Endothelial cell of umbilical vein (primary cell): Measurements from ENCODE around the gene IL22RA2. TPM values are rescaled to one million over a fixed set of nuclear protein-coding genes. Genes with fewer than 3 reads are reported as not detected.

Experiments used
- BruUV-seq: library from RNA; stranded (reverse); fragments of 400-500 nt; replicated peaks from 2 replicates; lab custom pipeline; 2021; lab: Mats Ljungman, UMichigan
- CTCF ChIA-PET: fragments of 300-600, 350-600 bp; sonication (Branson Sonifier 250); formaldehyde crosslinking; loops from one replicate; lab custom pipeline; 2021; ENCODE audit warnings: antibody characterized with exemption, inconsistent platforms; lab: Charles Lee
- POLR2A ChIA-PET: fragments of 300-600, 350-600 bp; sonication (Branson Sonifier 250); formaldehyde crosslinking; loops from one replicate; lab custom pipeline; 2021; ENCODE audit warnings: antibody characterized with exemption, inconsistent platforms; lab: Charles Lee
- DNase-seq: peaks from one replicate; pipeline ENCODE4 v3.0.0-alpha.2; 2011; ENCODE audit warnings: low read depth, low spot score
- FAIRE-seq: peaks from 2 replicates; lab custom pipeline; 2011; peaks lifted over from hg19 to GRCh38; lab: Jason Lieb, UNC
- H2AFZ ChIP-seq: 2 replicates; pipeline ENCODE4 v1.6.0; 2012; ENCODE audit warnings: low read depth, low read length, control low read depth, inconsistent platforms
- H3K27ac ChIP-seq: 2 replicates; pipeline ENCODE4 v1.5.1; 2011; ENCODE audit warnings: low read depth, mild to moderate bottlenecking, control low read depth, low read length, moderate library complexity; ENCODE audit not compliant: insufficient read depth
- H3K27me3 ChIP-seq, 2 experiments: 2 replicates each; pipeline versions ENCODE4 v1.6.0 to v1.6.1; 2011; ENCODE audit warnings: low read length in 2 of 2, mixed read lengths in 1 of 2; ENCODE audit not compliant: control insufficient read depth in 2 of 2, insufficient read depth in 2 of 2
- H3K36me3 ChIP-seq, 2 experiments: 2 replicates in 1 of 2; 3 replicates in 1 of 2; pipeline ENCODE4 v1.5.1; 2011; ENCODE audit warnings: low read length in 2 of 2, mild to moderate bottlenecking in 1 of 2, moderate library complexity in 1 of 2; ENCODE audit not compliant: control insufficient read depth in 2 of 2, insufficient read depth in 2 of 2; ENCODE audit errors: extremely low read depth in 1 of 2
- H3K4me1 ChIP-seq: 3 replicates; pipeline ENCODE4 v1.5.1; 2011; ENCODE audit warnings: mild to moderate bottlenecking, low read length; ENCODE audit not compliant: control insufficient read depth, insufficient read depth; ENCODE audit errors: extremely low read depth
- H3K4me2 ChIP-seq: 2 replicates; pipeline ENCODE4 v1.6.1; 2011; ENCODE audit warnings: low read length, control low read depth, mixed read lengths; ENCODE audit not compliant: insufficient read depth
- H3K4me3 ChIP-seq, 3 experiments: fragments of 200-600 bp in 1 of 3; sonication (generic), shearing (Covaris generic) in 1 of 3; replicated peaks in 1 of 3; 2 replicates each; pipeline ENCODE4 v1.5.1; 2011 to 2016; ENCODE audit warnings: control low read depth in 3 of 3, low read length in 3 of 3, mild to moderate bottlenecking in 2 of 3, inconsistent platforms in 1 of 3, low read depth in 1 of 3, moderate library complexity in 1 of 3; ENCODE audit not compliant: insufficient read depth in 1 of 3
- H3K79me2 ChIP-seq: 2 replicates; pipeline ENCODE4 v1.6.0; 2012; ENCODE audit warnings: low read length, inconsistent platforms; ENCODE audit not compliant: control insufficient read depth, insufficient read depth
- H3K9ac ChIP-seq: replicated peaks from 2 replicates; pipeline ENCODE3; 2011; ENCODE audit warnings: low read length, control low read depth; ENCODE audit not compliant: insufficient read depth; ENCODE audit errors: extremely low read depth
- H3K9me1 ChIP-seq: replicated peaks from 3 replicates; pipeline ENCODE4 v1.6.0; 2011; ENCODE audit warnings: mild to moderate bottlenecking, low read length; ENCODE audit not compliant: control insufficient read depth, insufficient read depth; ENCODE audit errors: extremely low read depth
- H3K9me3 ChIP-seq: replicated peaks from 2 replicates; pipeline ENCODE4 v1.5.1; 2012; ENCODE audit warnings: low read length, inconsistent platforms; ENCODE audit not compliant: control insufficient read depth, insufficient read depth
- H4K20me1 ChIP-seq: replicated peaks from 2 replicates; pipeline ENCODE3; 2011; ENCODE audit warnings: mild to moderate bottlenecking, low read length; ENCODE audit not compliant: control insufficient read depth, insufficient read depth; ENCODE audit errors: extremely low read depth
- CTCF ChIP-seq, 2 donors: IDR thresholded peaks; 1 replicate in 1 of 2; 2 replicates in 1 of 2; pipeline ENCODE4 v1.5.1; 2011; ENCODE audit warnings: low read length in 2 of 2, mild to moderate bottlenecking in 2 of 2, moderate library complexity in 2 of 2, control low read depth in 1 of 2, inconsistent platforms in 1 of 2, low read depth in 1 of 2; ENCODE audit not compliant: insufficient read depth in 1 of 2; ENCODE audit errors: extremely low read depth in 1 of 2
- EZH2 ChIP-seq: IDR thresholded peaks from 2 replicates; pipeline ENCODE4 v1.6.1; 2012; ENCODE audit warnings: borderline replicate concordance, low read depth, mild to moderate bottlenecking, moderate library complexity, low read length, inconsistent platforms; ENCODE audit not compliant: severe bottlenecking
- FOS ChIP-seq: IDR thresholded peaks from 2 replicates; pipeline ENCODE4 v1.6.1; 2011; ENCODE audit warnings: mild to moderate bottlenecking, low read length, moderate library complexity, borderline replicate concordance; ENCODE audit not compliant: insufficient read depth
- GATA2 ChIP-seq: IDR thresholded peaks from 2 replicates; pipeline ENCODE4 v1.7.0; 2011; ENCODE audit warnings: low read depth, mild to moderate bottlenecking, moderate library complexity, mixed read lengths, low read length; ENCODE audit not compliant: insufficient read length, insufficient read depth
- JUN ChIP-seq: IDR thresholded peaks from 2 replicates; pipeline ENCODE4 v1.6.1; 2011; ENCODE audit warnings: borderline replicate concordance, low read depth; ENCODE audit not compliant: insufficient read length, insufficient read depth
- MYC ChIP-seq: IDR thresholded peaks from one replicate; pipeline ENCODE4 v1.6.1; 2011; ENCODE audit warnings: mild to moderate bottlenecking, low read depth, low read length
- POLR2A ChIP-seq: IDR thresholded peaks from 2 replicates; pipeline ENCODE4 v1.6.1; 2012; ENCODE audit warnings: low read depth, mild to moderate bottlenecking, control low read depth, low read length
- dilution Hi-C: fragments of 300-500 bp; cut with MboI; formaldehyde crosslinking; loops from one replicate; pipeline ENCODE4 v1.15.0; 2019; ENCODE audit warnings: low sequenced_read_pairs; ENCODE audit not compliant: extremely low pct_ligation_motif_present
- intact Hi-C: fragments of 100-400 bp; cut with micrococcal nuclease; formaldehyde crosslinking; loops from one replicate; pipeline ENCODE4 v1.10.0; 2022
- polyA plus RNA-seq, 4 experiments: library from polyadenylated mRNA; depleted of rRNA in 3 of 4; stranded (reverse) in 3 of 4; unstranded in 1 of 4; fragments of >200 nt; gene quantifications; 2 replicates each; pipeline versions ENCODE4 v1.2.1 to v1.2.3, GENCODE V29; 2011 to 2012; ENCODE audit warnings: missing spikeins in 1 of 4
- total RNA-seq: library from RNA; stranded (reverse); gene quantifications from 2 replicates; pipeline ENCODE4 v1.2.3, GENCODE V29; 2021
- TF ChIP-seq, protein P1 (sequence below): IDR thresholded peaks from 2 replicates; pipeline ENCODE4 v1.6.1; 2011; ENCODE audit not compliant: insufficient read depth, insufficient read length

IL22RA2 gene
- total and polyA plus RNA-seq, 2 donors (not counting 3 experiments of a cell fraction or from before 2014, with no cell fraction given): not detected

GRCh38 chr6:137149035-137149393 is 24.4 kb downstream of the IL22RA2 start:
- ChIA-PET CTCF (no interaction called here), POLR2A (no interaction called here)
- dilution Hi-C loops (no loop called here), intact Hi-C loops (no loop called here)
- BruUV-seq: no TSS peak
- no peaks in the 10 kb centered on the region for H3K36me3 ChIP-seq
- TF ChIP-seq FOS (no peak), CTCF (IDR thresholded peaks at IDR 0.05; ENCODE audit: extremely low read depth in 1 of 2, insufficient read depth in 1 of 2, low read depth in 1 of 2, low read length in 2 of 2) (no peak), JUN (no peak), POLR2A (no peak)
- TF ChIP-seq, protein P1, sequence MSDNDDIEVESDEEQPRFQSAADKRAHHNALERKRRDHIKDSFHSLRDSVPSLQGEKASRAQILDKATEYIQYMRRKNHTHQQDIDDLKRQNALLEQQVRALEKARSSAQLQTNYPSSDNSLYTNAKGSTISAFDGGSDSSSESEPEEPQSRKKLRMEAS: no peak
- H2AFZ ChIP-seq: no peak overlapping the region
- FAIRE-seq: no peak
- no peaks in the 10 kb centered on the region for H3K79me2 ChIP-seq
- no peaks in the 10 kb centered on the region for H3K27me3 ChIP-seq
- no peaks in the 10 kb centered on the region for H3K9me3 ChIP-seq
- DNase-seq: no peak
- H3K9ac ChIP-seq: no peak overlapping the region
- no peaks in the 10 kb centered on the region for H3K9me1 ChIP-seq
- H3K4me2 ChIP-seq: no peak overlapping the region
- H3K27ac ChIP-seq: no peak overlapping the region
- H3K4me3 ChIP-seq: no peak overlapping the region
- H4K20me1 ChIP-seq: no peaks in the 10 kb centered on the region
- no peaks in the 10 kb centered on the region for H3K4me1 ChIP-seq

- no peak overlapping the region for H3K4me2 ChIP-seq
- ChIA-PET CTCF (no interaction called here), POLR2A (no interaction called here)
- H3K9me3 ChIP-seq: no peaks in the 10 kb centered on the region
- no peaks in the 10 kb centered on the region for H3K27me3 ChIP-seq
- FAIRE-seq: no peak
- no TSS peak for BruUV-seq
- H3K9ac ChIP-seq: no peak overlapping the region
- no peaks in the 10 kb centered on the region for H4K20me1 ChIP-seq
- no peaks in the 10 kb centered on the region for H3K36me3 ChIP-seq
- no peaks in the 10 kb centered on the region for H3K4me1 ChIP-seq
- H3K4me3 ChIP-seq: no peak overlapping the region
- H3K9me1 ChIP-seq: no peaks in the 10 kb centered on the region
- dilution Hi-C loops: no loop called here
- TF ChIP-seq MYC (no peak), FOS (no peak), POLR2A (no peak), EZH2 (no peak), CTCF (IDR thresholded peaks at IDR 0.05; ENCODE audit: extremely low read depth in 1 of 2, insufficient read depth in 1 of 2, low read depth in 1 of 2, low read length in 2 of 2) (no peak), GATA2 (no peak), JUN (no peak)
- TF ChIP-seq, protein P1: no peak
- intact Hi-C loops: no loop called here
- H3K27ac ChIP-seq: no peak overlapping the region
- no peak for DNase-seq
- no peaks in the 10 kb centered on the region for H3K79me2 ChIP-seq
- no peak overlapping the region for H2AFZ ChIP-seq
These were observed 25.0 kb downstream of the IL22RA2 start for GRCh38 chr6:137148306-137149034.
